Natural killer cell (primary cell): ENCODE results near the gene BCL2L13. TPM values are rescaled to one million over a fixed set of nuclear protein-coding genes. Genes with fewer than 3 reads are reported as not detected.

Experiments
- ATAC-seq, 3 donors: fragments of 150-1000 bp in 2 of 3; fragments of 200-7000 bp in 1 of 3; cut with Tn5 transposase; 1 replicate in 1 of 3; 2 replicates in 2 of 3; pipeline ENCODE4 v1.10.0; 2021; ENCODE audit warnings: mild to moderate bottlenecking in 2 of 3, moderate library complexity in 2 of 3
- DNase-seq, 2 donors: peaks; one replicate each; pipeline versions ENCODE4 v3.0.0 to v3.0.0-alpha.2; 2013 to 2021; ENCODE audit warnings: mixed read lengths in 1 of 2
- H3K27ac ChIP-seq: one replicate; pipeline ENCODE4 v1.5.1; 2013; ENCODE audit warnings: mild to moderate bottlenecking, low read length
- H3K27me3 ChIP-seq: one replicate; pipeline ENCODE4 v1.6.1; 2013; ENCODE audit warnings: low read length; ENCODE audit not compliant: control insufficient read depth, insufficient read depth
- H3K36me3 ChIP-seq: one replicate; pipeline ENCODE4 v1.6.1; 2013; ENCODE audit warnings: low read length; ENCODE audit not compliant: control insufficient read depth, insufficient read depth
- H3K4me1 ChIP-seq: one replicate; pipeline ENCODE4 v1.6.1; 2013; ENCODE audit warnings: low read length; ENCODE audit not compliant: control insufficient read depth, insufficient read depth
- H3K4me3 ChIP-seq: one replicate; pipeline ENCODE4 v1.5.1; 2013; ENCODE audit warnings: low read length
- H3K9me3 ChIP-seq: one replicate; pipeline ENCODE4 v1.6.1; 2013; ENCODE audit warnings: low read length; ENCODE audit not compliant: control insufficient read depth, insufficient read depth
- H3K27ac Mint-ChIP-seq, 2 donors: one replicate each; pipeline ENCODE4 v1.8.0; 2022; ENCODE audit warnings: mild to moderate bottlenecking in 2 of 2, mixed read lengths in 2 of 2, moderate library complexity in 1 of 2
- H3K27me3 Mint-ChIP-seq, 2 donors: one replicate each; pipeline ENCODE4 v1.8.0; 2022; ENCODE audit warnings: low read depth in 2 of 2, mixed read lengths in 2 of 2
- H3K36me3 Mint-ChIP-seq: one replicate; pipeline ENCODE4 v1.8.0; 2022; ENCODE audit warnings: mixed read lengths
- H3K4me1 Mint-ChIP-seq, 2 donors: one replicate each; pipeline ENCODE4 v1.8.0; 2022; ENCODE audit warnings: mixed read lengths in 2 of 2
- H3K4me3 Mint-ChIP-seq: one replicate; pipeline ENCODE4 v1.8.0; 2022; ENCODE audit warnings: mild to moderate bottlenecking, moderate library complexity, mixed read lengths
- H3K9me3 Mint-ChIP-seq, 2 donors: one replicate each; pipeline ENCODE4 v1.8.0; 2022; ENCODE audit warnings: mixed read lengths in 2 of 2
- WGBS: methylation state at CpG from one replicate; pipeline ENCODE4 v1.1.7; 2013; ENCODE audit warnings: missing lambda C conversion rate; ENCODE audit not compliant: insufficient coverage; 5-methylcytosine and 5-hydroxymethylcytosine counted together
- intact Hi-C: fragments of 100-400 bp; cut with micrococcal nuclease; formaldehyde crosslinking; loops from one replicate; pipeline ENCODE4 v1.14.2; 2022
- total RNA-seq, 4 donors: library from RNA; stranded (reverse); fragments of 120-200 nt in 1 of 4; gene quantifications; one replicate each; pipeline versions ENCODE4 v1.2.3 to v1.2.4, GENCODE V29; 2013 to 2022
- TF ChIP-seq, protein P1 (sequence below): fragments of 200-600 bp; IDR thresholded peaks from one replicate; pipeline ENCODE4 v1.8.0; 2022; ENCODE audit warnings: antibody characterized with exemption

The BCL2L13 gene
- total RNA-seq, 3 donors from 2014 or later (not counting 1 experiment from before 2014, with no cell fraction given) = 19.1 to 28.7 (median 23.3) TPM

DNA sequence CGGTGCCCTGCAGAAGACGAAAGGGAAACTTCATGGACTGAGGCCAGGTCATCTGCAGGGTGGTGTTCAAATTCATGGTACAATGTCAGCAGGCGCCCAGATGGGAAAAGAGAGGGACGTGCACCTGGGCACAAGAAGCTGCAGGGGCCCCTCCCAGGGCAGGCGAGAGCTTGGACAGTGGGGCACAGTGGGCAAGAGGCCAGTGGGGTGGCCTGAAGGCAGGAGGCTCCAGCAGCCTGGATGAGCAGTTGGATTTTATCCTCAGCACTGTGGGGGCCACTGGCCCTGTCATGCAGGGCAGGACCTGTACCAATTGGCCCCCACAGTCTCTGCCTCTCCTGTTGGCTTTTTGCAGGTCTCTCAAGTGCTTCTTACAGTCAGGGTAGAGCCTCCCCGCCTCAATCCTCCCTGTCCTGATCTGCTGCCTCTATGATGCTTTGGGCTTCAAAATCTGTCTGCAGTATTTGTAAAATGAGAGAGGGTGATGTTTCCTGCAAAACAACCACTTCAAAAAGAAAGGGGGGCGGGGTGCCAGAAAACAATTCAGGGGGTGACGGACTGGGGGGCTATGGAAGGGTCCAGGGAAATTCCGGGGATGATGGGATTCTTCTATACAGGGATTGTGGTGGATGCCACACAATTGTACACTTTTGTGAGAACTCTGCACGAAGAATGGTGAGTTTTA is 137.4 kb downstream of the BCL2L13 start:
- Histone ChIP-seq H3K9me3 (no peaks in the 10 kb centered on the region), H3K27ac (peak overlapping the region; percentile 99), H3K4me3 (no peak overlapping the region), H3K27me3 (no peaks in the 10 kb centered on the region), H3K36me3 (no peaks in the 10 kb centered on the region), H3K4me1 (peaks cover 92% of the 10 kb centered on the region)
- Mint-ChIP-seq H3K27ac (peak overlapping the region; percentile 98 to 99), H3K27me3 (no peaks in the 10 kb centered on the region), H3K9me3 (no peaks in the 10 kb centered on the region), H3K4me1 (peaks cover 65 to 74% of the 10 kb centered on the region in 2 donors), H3K36me3 (no peaks in the 10 kb centered on the region), H3K4me3 (peak overlapping the region; percentile 98)
- DNase-seq (peak in 1 of 2 donors; percentile 64), ATAC-seq (no peak)
- TF ChIP-seq, protein P1, sequence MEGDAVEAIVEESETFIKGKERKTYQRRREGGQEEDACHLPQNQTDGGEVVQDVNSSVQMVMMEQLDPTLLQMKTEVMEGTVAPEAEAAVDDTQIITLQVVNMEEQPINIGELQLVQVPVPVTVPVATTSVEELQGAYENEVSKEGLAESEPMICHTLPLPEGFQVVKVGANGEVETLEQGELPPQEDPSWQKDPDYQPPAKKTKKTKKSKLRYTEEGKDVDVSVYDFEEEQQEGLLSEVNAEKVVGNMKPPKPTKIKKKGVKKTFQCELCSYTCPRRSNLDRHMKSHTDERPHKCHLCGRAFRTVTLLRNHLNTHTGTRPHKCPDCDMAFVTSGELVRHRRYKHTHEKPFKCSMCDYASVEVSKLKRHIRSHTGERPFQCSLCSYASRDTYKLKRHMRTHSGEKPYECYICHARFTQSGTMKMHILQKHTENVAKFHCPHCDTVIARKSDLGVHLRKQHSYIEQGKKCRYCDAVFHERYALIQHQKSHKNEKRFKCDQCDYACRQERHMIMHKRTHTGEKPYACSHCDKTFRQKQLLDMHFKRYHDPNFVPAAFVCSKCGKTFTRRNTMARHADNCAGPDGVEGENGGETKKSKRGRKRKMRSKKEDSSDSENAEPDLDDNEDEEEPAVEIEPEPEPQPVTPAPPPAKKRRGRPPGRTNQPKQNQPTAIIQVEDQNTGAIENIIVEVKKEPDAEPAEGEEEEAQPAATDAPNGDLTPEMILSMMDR = no peak
- intact Hi-C loops = loop anchor here (2.0 to 10.0 kb wide), 2 partner anchors 301 to 691 kb away; partner anchors contain the start of genes IL17RA and PEX26
- WGBS = 83% methylated on average over 9 of the region's 10 CpGs

DNA sequence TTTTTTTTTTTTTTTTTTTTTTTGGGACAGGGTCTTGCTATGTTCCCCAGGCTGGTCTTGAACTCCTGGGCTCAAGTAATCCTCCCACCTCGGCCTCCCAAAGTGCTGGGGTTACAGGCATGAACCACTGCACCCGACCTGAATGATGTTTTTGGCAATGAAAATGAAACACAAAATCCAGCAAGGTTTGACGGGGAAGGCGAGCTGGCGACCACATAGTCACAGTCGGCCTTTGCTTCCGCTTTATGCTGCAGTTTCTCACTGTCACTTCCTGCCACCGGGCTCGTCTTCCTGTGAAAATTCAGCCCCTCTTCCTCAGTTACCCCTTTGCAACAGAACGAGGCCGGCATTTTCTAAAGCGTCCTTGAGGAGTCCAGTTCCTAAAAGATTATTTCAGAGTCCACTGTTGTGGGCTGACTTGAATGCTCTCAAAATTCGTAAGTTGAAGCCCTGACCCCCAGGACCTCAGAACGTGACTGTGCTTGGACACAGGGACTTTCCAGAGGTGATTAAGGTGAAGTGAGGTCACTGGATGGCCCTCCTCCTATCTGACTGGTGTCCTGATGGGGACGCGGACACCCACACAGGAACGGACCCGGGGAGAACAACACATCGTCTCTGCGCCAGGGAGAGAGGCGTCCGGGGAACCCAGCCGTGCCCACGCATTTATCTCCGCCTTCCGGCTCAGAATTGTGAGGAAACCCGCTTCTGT is 138.6 kb downstream of the BCL2L13 start:
- Histone ChIP-seq H3K4me1 (peaks cover 92% of the 10 kb centered on the region), H3K27ac (peak overlapping the region; percentile 99), H3K4me3 (peak overlapping the region; percentile 88), H3K27me3 (no peaks in the 10 kb centered on the region), H3K9me3 (no peaks in the 10 kb centered on the region), H3K36me3 (no peaks in the 10 kb centered on the region)
- H3K27ac Mint-ChIP-seq = peak overlapping the region; percentile 98 to 99
- DNase-seq (peak; percentile 66 to 90), ATAC-seq (peak; percentile 44 to 72 (median 60))
- peaks cover 71 to 77% of the 10 kb centered on the region in 2 donors for H3K4me1 Mint-ChIP-seq
- peak overlapping the region; percentile 98 for H3K4me3 Mint-ChIP-seq
- H3K9me3 Mint-ChIP-seq = no peaks in the 10 kb centered on the region
- H3K27me3 Mint-ChIP-seq = no peaks in the 10 kb centered on the region
- intact Hi-C loops = loop anchor here (1.0 to 10.0 kb wide), 3 partner anchors 139 to 692 kb away; partner anchors contain the start of genes BCL2L13, IL17RA and PEX26
- no peaks in the 10 kb centered on the region for H3K36me3 Mint-ChIP-seq
- 5% methylated on average over 27 of the region's 27 CpGs for WGBS
- TF ChIP-seq, protein P1 = no peak

DNA sequence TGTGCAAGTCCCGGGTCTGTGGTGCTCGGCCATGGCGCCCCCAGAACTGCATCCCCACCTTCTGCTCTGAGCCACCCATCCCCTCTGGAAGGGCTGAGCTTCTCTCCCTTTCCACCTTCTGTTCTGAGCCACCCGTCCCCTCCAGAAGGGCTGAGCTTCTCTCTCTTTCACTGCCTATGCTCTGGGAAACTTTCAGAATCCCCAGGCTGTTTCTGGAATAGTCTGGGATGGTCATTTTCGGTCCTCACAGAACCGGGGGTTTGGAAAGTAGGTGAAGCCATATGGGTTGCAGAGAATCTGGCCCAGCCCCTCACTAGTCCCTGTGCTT is 139.1 kb downstream of the BCL2L13 start:
- peak overlapping the region; percentile 98 for H3K4me3 Mint-ChIP-seq
- ATAC-seq = no peak
- peak overlapping the region; percentile 98 to 99 for H3K27ac Mint-ChIP-seq
- peaks cover 91% of the 10 kb centered on the region for H3K4me1 ChIP-seq
- intact Hi-C loops = loop anchor here (1.0 to 10.0 kb wide), 3 partner anchors 139 to 693 kb away; partner anchors contain the start of genes BCL2L13, IL17RA and PEX26
- no peaks in the 10 kb centered on the region for H3K27me3 Mint-ChIP-seq
- peak overlapping the region; percentile 99 for H3K27ac ChIP-seq
- no peak for DNase-seq
- 16% methylated on average over 4 of the region's 6 CpGs for WGBS
- H3K36me3 Mint-ChIP-seq = no peaks in the 10 kb centered on the region
- no peaks in the 10 kb centered on the region for H3K36me3 ChIP-seq
- H3K4me3 ChIP-seq = peak overlapping the region; percentile 88
- no peaks in the 10 kb centered on the region for H3K9me3 Mint-ChIP-seq
- no peaks in the 10 kb centered on the region for H3K9me3 ChIP-seq
- H3K4me1 Mint-ChIP-seq = peaks cover 71 to 79% of the 10 kb centered on the region in 2 donors
- H3K27me3 ChIP-seq = no peaks in the 10 kb centered on the region
- TF ChIP-seq, protein P1 = no peak
